Lung (tissue), 12 donors: ENCODE results near the gene APPBP2. TPM values are rescaled to one million over a fixed set of nuclear protein-coding genes. Genes with fewer than 3 reads are reported as not detected.
"Not testable (repeated sequence)": the region's sequence is repeated elsewhere in the genome, so short reads cannot be mapped to it uniquely, and the experiment has no call there.

Experiments used
- ATAC-seq: fragments of 200-7000 bp; cut with Tn5 transposase; one replicate; pipeline ENCODE4 v1.9.1; 2020; ENCODE audit warnings: moderate number of reproducible peaks; ENCODE audit not compliant: insufficient read depth, low FRiP score
- DNase-seq, 3 donors: peaks; one replicate each; pipeline ENCODE4 v3.0.0-alpha.2; 2013 to 2017
- H3K27ac ChIP-seq, 2 donors: one replicate each; pipeline ENCODE4 v1.5.1; 2013; ENCODE audit warnings: mild to moderate bottlenecking in 2 of 2, moderate library complexity in 2 of 2, control low read depth in 1 of 2, inconsistent platforms in 1 of 2, low read depth in 1 of 2, low read length in 1 of 2
- H3K27me3 ChIP-seq, 3 donors: one replicate each; pipeline ENCODE4 v1.5.1; 2013; ENCODE audit warnings: low read length in 2 of 3; ENCODE audit not compliant: control insufficient read depth in 3 of 3, insufficient read depth in 3 of 3
- H3K36me3 ChIP-seq, 4 donors: one replicate each; pipeline ENCODE4 v1.5.1; 2013; ENCODE audit warnings: low read length in 4 of 4, mild to moderate bottlenecking in 1 of 4, moderate library complexity in 1 of 4; ENCODE audit not compliant: control insufficient read depth in 4 of 4, insufficient read depth in 4 of 4
- H3K4me1 ChIP-seq, 5 donors: one replicate each; pipeline ENCODE4 v1.5.1; 2013; ENCODE audit warnings: low read length in 5 of 5, mild to moderate bottlenecking in 2 of 5, moderate library complexity in 1 of 5; ENCODE audit not compliant: control insufficient read depth in 5 of 5, insufficient read depth in 5 of 5
- H3K4me3 ChIP-seq: one replicate; pipeline ENCODE4 v1.5.1; 2013; ENCODE audit warnings: mild to moderate bottlenecking, control low read depth, moderate library complexity
- H3K9ac ChIP-seq, 2 donors: one replicate each; pipeline ENCODE4 v1.5.1; 2013; ENCODE audit warnings: low read length in 2 of 2, control low read depth in 1 of 2; ENCODE audit not compliant: insufficient read depth in 1 of 2
- H3K9me3 ChIP-seq, 4 donors: one replicate each; pipeline ENCODE4 v1.5.1; 2013; ENCODE audit warnings: low read length in 3 of 4, mild to moderate bottlenecking in 1 of 4, moderate library complexity in 1 of 4; ENCODE audit not compliant: control insufficient read depth in 4 of 4, insufficient read depth in 3 of 4
- WGBS, 2 donors: extraction: QIAGEN DNeasy Blood & Tissue Kit; methylation state at CpG; one replicate each; pipeline ENCODE4 v1.1.7; 2013; 5-methylcytosine and 5-hydroxymethylcytosine counted together
- polyA plus RNA-seq, 2 donors: library from polyadenylated mRNA; stranded (reverse); fragments of 200-250 nt; gene quantifications; one replicate each; pipeline ENCODE4 v1.2.1, GENCODE V29; 2013
- total RNA-seq, 2 donors: library from RNA; depleted of rRNA in 1 of 2; stranded (reverse); fragments of >200 nt in 1 of 2; gene quantifications; one replicate each; pipeline ENCODE4 v1.2.1, GENCODE V29; 2014 to 2021
- TF ChIP-seq, protein P1 (sequence below): IDR thresholded peaks from 2 replicates; pipeline ENCODE4 v1.5.1; 2012; ENCODE audit warnings: mild to moderate bottlenecking; ENCODE audit errors: control extremely low read depth, extremely low read depth
- donor health status: control.
- donor health status: control.
- donor health status: Bipolar disorder and iron deficiency.
- donor health status: healthy.
- donor health status: DM: yes; HTN: yes; CAD: no.

APPBP2 gene
- total and polyA plus RNA-seq, 4 donors, result 5.7 to 57.8 (median 20.6) TPM

DNA sequence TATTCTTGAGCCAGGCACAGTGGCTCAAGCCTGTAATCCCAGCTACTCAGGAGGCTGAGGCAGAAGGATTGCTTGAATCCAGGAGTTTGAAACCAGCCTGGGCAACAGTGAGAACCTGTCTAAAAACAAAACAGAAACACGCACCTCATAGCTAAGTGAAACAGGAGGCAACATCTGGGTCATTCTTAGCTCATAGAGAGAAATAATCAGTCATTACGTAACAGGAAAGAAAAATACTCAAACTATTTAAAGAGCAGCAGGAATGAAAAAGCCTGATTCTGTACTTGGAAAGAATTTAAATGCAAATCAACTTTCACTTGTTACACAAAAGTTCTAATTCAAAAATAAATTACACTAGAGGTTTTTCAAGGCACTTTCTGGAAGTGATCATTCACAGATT, 86.5 kb downstream of the APPBP2 start:
- ATAC-seq, result no peak
- Histone ChIP-seq H3K27me3 (no peaks in the 10 kb centered on the region), H3K27ac (no peak overlapping the region), H3K9me3 (no peaks in the 10 kb centered on the region), H3K4me3 (no peak overlapping the region), H3K4me1 (peaks cover 0 to 16% (median 6%) of the 10 kb centered on the region in 5 donors), H3K36me3 (no peaks in the 10 kb centered on the region), H3K9ac (peak overlapping the region in 1 of 2 donors; percentile 32)
- TF ChIP-seq, protein P1, sequence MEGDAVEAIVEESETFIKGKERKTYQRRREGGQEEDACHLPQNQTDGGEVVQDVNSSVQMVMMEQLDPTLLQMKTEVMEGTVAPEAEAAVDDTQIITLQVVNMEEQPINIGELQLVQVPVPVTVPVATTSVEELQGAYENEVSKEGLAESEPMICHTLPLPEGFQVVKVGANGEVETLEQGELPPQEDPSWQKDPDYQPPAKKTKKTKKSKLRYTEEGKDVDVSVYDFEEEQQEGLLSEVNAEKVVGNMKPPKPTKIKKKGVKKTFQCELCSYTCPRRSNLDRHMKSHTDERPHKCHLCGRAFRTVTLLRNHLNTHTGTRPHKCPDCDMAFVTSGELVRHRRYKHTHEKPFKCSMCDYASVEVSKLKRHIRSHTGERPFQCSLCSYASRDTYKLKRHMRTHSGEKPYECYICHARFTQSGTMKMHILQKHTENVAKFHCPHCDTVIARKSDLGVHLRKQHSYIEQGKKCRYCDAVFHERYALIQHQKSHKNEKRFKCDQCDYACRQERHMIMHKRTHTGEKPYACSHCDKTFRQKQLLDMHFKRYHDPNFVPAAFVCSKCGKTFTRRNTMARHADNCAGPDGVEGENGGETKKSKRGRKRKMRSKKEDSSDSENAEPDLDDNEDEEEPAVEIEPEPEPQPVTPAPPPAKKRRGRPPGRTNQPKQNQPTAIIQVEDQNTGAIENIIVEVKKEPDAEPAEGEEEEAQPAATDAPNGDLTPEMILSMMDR, result no peak
- 16 to 20% methylated on average over 2 of the region's 2 CpGs for WGBS, 2 donors
- DNase-seq, result peak in 2 of 3 donors; percentile 11 to 37

DNA sequence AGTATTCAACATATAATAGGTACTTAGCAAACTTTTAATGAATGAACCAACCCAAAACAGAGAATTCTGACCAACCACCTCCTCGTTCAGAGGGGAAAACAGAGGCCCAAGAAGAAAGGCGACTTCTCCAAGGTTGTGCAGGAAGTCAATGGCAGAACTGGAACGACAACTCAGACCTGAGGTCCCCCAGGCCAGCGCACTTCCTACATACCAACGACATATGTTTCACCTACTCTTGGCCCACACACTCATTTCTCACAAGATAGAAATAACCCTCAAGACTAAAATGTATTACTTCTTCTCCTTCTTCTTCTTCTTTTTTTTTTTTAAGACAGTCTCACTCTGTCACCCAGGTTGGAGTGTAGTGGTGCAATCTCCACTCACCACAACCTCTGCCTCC, 89.4 kb downstream of the APPBP2 start:
- no peak for DNase-seq
- 52 to 54% methylated on average over 5 of the region's 5 CpGs for WGBS, 2 donors

GRCh38 chr17:60435244-60436167, 90.5 kb downstream of the APPBP2 start:
- no peak overlapping the region for H3K27ac ChIP-seq
- peaks cover 0 to 3% (median 0%) of the 10 kb centered on the region in 5 donors for H3K4me1 ChIP-seq
- WGBS, 2 donors, result 76 to 79% methylated on average over 28 of the region's 28 CpGs
- H3K36me3 ChIP-seq, result no peaks in the 10 kb centered on the region
- TF ChIP-seq, protein P1, result peak; percentile 95
- no peaks in the 10 kb centered on the region for H3K9me3 ChIP-seq
- ATAC-seq, result peak; percentile 75
- DNase-seq, result peak; percentile 85 to 96 (median 96)
- no peaks in the 10 kb centered on the region for H3K27me3 ChIP-seq
- no peak overlapping the region for H3K9ac ChIP-seq
- H3K4me3 ChIP-seq, result no peak overlapping the region

More for the DNA sequence above, 89.4 kb downstream of the APPBP2 start:
- no peak overlapping the region for H3K4me3 ChIP-seq
- no peak overlapping the region for H3K27ac ChIP-seq
- TF ChIP-seq, protein P1, result no peak
- peaks cover 0 to 3% (median 0%) of the 10 kb centered on the region in 5 donors for H3K4me1 ChIP-seq
- no peak overlapping the region for H3K9ac ChIP-seq
- H3K27me3 ChIP-seq, result no peaks in the 10 kb centered on the region
- no peaks in the 10 kb centered on the region for H3K36me3 ChIP-seq
- H3K9me3 ChIP-seq, result no peaks in the 10 kb centered on the region
- no peak for ATAC-seq

GRCh38 chr17:60433021-60433997, 92.7 kb downstream of the APPBP2 start:
- WGBS, 2 donors, result 96 to 99% methylated on average over 4 of the region's 4 CpGs
- H3K27me3 ChIP-seq, H3K36me3 ChIP-seq, H3K27ac ChIP-seq, ATAC-seq, DNase-seq, H3K4me3 ChIP-seq, H3K4me1 ChIP-seq, H3K9ac ChIP-seq, H3K9me3 ChIP-seq: not testable (repeated sequence)

GRCh38 chr17:60430561-60430960, 95.5 kb downstream of the APPBP2 start:
- not testable (repeated sequence) for ATAC-seq

More at GRCh38 chr17:60430561-60430960, 95.5 kb downstream of the APPBP2 start:
- H3K9ac ChIP-seq, H3K27me3 ChIP-seq, H3K27ac ChIP-seq, H3K9me3 ChIP-seq, DNase-seq, H3K36me3 ChIP-seq, H3K4me3 ChIP-seq, H3K4me1 ChIP-seq: not testable (repeated sequence)
- 91% methylated on average over 7 of the region's 7 CpGs for WGBS, 2 donors
